Measurements from ENCODE around the gene PPP1R3F.

GRCh38 chrX:49309401-49309981 lies 39.9 kb downstream of the PPP1R3F start:
- no peak for TF ChIP-seq CTCF (IDR thresholded peaks at IDR 0.05)
- no peak for TF ChIP-seq POLR2A (IDR thresholded peaks at IDR 0.05)
